GM18499 (cell line): ENCODE results near the gene ITGAE.
"Not testable (repeated sequence)": the region's sequence is repeated elsewhere in the genome, so short reads cannot be mapped to it uniquely, and the experiment has no call there.

Source experiments
- ATAC-seq: cut with Tn5 transposase; IDR thresholded peaks from one replicate; pipeline ENCODE4 v1.9.1; 2021; ENCODE audit warnings: moderate number of reproducible peaks; ENCODE audit not compliant: insufficient read depth, unreplicated experiment

Gene ITGAE

GRCh38 chr17:3738562-3739295 is 62.3 kb downstream of the ITGAE start:
- no peak for ATAC-seq

- no peak for ATAC-seq
These were observed 65.5 kb downstream of the ITGAE start for GRCh38 chr17:3735515-3735914.

- not testable (repeated sequence) for ATAC-seq
These were observed 66.1 kb downstream of the ITGAE start for GRCh38 chr17:3734911-3735276.

- ATAC-seq, result no peak
These were observed 68.8 kb downstream of the ITGAE start for GRCh38 chr17:3732210-3732621.

GRCh38 chr17:3730881-3731429 is 70.0 kb downstream of the ITGAE start:
- ATAC-seq, result no peak

- ATAC-seq, result no peak
These were observed 71.1 kb downstream of the ITGAE start for GRCh38 chr17:3729881-3730280.

- not testable (repeated sequence) for ATAC-seq
These were observed 72.9 kb downstream of the ITGAE start for GRCh38 chr17:3728099-3728498.

GRCh38 chr17:3727041-3727440 is 73.9 kb downstream of the ITGAE start:
- ATAC-seq, result no peak

GRCh38 chr17:3724378-3725077 is 76.5 kb downstream of the ITGAE start:
- no peak for ATAC-seq

- ATAC-seq, result peak; percentile 57
These were observed 77.2 kb downstream of the ITGAE start, which contains the start of gene HASPIN for GRCh38 chr17:3723556-3724377. TSS of gene HASPIN (plus strand) at chr17:3723903. CDS start at chr17:3723936, 33 bp downstream.

GRCh38 chr17:3723188-3723555 is 77.8 kb downstream of the ITGAE start:
- ATAC-seq, result no peak

- ATAC-seq, result no peak
These were observed 78.3 kb downstream of the ITGAE start for GRCh38 chr17:3722716-3723115.

- no peak for ATAC-seq
These were observed 81.7 kb downstream of the ITGAE start for GRCh38 chr17:3719265-3719664.

- no peak for ATAC-seq
These were observed 82.8 kb downstream of the ITGAE start for GRCh38 chr17:3718201-3718600.

- no peak for ATAC-seq
These were observed 85.7 kb downstream of the ITGAE start for GRCh38 chr17:3715296-3715695.

GRCh38 chr17:3712811-3713463 is 88.1 kb downstream of the ITGAE start:
- no peak for ATAC-seq

- peak; percentile 84 for ATAC-seq
These were observed 90.0 kb downstream of the ITGAE start for GRCh38 chr17:3710951-3711383.

- no peak for ATAC-seq
These were observed 92.6 kb downstream of the ITGAE start for GRCh38 chr17:3708366-3708765.

- not testable (repeated sequence) for ATAC-seq
These were observed 95.3 kb downstream of the ITGAE start for GRCh38 chr17:3705718-3705984.

- no peak for ATAC-seq
These were observed 95.9 kb downstream of the ITGAE start for GRCh38 chr17:3704931-3705717.
